ENCODE data around the gene SLCO2A1.
A peak's percentile ranks its signal among the peaks of the same experiment; 100 is the strongest.

The SLCO2A1 gene

DNA sequence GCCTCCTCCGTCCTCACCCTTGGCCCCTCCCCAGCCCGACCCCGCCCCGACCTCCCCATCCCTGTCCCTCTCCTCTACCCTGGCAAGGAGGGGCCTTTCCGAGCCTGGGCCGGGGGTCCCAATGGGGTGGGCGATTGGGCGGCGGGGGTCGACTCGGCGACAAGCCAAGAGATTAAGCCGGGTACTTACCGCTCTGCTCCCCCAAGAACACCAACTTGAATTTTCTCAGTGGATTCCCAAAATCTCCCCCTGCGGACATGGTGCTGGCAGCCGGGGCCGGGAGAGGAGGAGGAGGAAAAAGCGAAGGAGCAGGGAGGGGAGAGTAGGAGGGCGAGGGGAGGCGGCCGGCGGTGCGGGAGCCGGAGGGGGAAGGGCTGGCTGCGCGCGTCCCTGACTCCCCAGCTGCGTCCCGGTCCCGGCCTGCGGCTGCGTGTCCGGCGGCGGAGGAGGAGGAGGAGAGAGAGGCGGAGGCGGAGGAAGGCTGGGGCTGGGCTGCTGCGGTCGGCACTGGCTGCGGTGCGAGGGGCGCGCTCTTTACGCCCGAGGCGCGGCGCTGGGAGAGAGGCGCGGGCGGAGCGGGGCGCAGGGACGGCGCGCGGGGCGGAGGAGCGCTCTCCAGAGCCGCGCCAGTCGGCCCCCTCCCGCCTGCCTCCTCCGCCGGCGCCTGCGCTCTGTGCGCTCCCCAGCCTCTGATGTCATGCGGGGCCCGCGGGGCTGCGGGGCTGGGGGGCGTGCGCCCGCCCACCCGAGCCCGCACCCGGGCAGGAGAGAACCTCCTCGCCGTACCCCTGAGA lies 134.3 kb downstream of the SLCO2A1 start, which contains the start of gene RAB6B:
TSS of gene RAB6B (minus strand) at position 675 of the 794 bp plus-strand sequence. CDS start at position 259, 416 bp downstream.
- no peak for DNase-seq

DNA sequence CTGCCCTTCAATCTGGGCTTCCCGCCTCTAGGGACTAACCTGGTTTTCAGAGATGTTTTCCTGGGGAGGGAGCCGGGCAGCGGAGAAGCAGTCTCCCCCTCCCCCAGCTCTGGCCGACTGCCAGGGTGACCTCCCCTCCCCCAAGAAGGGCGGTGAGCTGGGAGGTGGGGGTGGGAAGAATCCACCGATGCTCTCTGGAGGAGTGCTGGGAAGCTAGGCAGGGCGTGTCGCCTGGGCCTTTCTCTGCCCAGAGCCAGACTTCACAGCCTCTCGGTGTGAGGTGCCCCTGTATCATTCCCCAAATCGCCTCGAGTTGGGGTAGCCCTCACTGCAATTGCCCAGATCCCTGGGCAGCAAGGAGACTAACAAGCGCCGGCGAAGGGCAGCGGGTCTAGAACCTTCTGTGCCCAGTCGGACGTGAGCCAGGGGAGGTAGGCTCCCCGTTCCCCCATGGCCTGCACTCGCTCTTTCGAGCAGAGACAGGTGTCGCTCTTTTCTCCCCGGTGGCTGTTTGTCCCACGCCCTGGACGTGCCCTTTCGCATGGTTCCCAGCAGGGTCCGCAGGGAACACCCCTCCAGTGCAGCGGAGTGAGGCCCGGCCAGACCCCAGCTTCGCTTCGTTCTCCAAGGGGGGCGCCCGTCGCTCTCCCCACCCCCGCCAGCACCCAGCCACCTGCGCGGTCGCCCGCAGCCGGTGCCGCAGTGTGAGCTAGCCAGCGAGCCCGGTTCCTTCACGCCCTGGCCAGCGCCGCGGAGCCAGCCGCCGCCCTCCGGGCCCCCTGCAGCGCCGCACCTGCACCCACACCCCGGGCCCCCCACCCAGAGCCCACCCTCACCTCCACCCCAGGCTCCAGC lies 135.1 kb downstream of the SLCO2A1 start:
- DNase-seq = no peak

DNA sequence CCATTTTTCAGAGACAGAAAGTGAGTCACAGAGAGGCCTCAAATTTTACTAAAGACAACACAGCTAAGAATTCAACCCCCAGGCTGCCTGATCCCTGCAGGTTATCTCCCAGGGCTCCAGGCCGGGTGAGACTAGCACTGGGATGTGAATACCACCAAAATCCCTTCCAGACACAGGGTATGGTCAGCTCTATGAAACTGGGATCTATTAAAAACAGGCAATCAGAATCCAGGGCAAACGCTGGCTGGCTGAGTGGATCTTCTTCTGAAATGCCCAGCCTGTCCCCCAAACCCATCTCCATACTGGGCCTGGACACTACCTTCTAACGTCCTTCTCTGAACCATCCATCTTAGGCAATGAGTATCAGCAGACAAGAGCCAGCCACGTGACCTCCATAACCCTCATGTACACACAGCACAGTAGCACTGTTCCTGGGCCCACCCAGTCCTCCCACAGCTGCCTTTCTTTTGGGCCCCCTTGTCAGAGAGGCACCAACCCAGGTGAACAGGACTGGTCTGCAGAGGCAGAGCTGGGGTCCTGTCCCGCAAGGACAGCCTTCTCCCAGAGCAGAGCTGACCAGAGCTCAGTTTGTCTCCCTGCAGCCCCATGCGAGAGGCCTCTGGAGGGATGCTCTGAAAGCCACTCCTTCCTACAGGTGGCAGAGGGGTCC lies 135.9 kb downstream of the SLCO2A1 start:
- no peak for DNase-seq

DNA sequence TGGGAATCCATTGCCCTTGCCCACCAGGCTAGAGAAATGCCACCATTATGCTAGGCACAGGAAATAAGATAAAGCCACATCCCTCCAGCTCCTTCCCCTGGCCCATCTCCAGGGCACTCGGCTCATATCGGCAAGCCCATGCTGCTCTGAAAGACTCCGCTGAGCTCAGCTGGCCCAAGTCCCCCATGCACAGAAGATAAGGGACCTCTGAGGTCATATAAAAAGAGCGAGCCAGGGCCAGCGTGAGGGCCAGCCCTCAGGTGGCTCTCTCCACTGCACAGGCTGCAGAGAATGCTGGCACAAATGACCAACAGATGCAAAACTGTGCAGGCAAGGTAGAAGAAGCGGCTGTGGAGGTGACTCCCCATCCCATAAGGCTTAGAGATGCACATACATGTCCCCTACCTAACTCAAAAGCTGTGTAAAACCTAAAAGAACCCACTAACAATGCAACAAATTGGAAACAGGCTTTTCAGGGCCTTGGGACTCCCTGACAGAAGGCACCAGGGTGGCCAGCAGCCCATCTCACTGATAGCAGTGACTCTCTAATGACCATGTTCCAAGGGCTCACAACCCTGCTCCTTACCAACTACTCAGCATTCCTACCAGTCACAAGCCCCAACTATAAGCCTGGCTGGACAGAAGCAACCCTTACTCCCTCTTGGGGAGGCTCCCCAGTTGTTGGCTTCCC lies 137.0 kb downstream of the SLCO2A1 start:
- DNase-seq = no peak

DNA sequence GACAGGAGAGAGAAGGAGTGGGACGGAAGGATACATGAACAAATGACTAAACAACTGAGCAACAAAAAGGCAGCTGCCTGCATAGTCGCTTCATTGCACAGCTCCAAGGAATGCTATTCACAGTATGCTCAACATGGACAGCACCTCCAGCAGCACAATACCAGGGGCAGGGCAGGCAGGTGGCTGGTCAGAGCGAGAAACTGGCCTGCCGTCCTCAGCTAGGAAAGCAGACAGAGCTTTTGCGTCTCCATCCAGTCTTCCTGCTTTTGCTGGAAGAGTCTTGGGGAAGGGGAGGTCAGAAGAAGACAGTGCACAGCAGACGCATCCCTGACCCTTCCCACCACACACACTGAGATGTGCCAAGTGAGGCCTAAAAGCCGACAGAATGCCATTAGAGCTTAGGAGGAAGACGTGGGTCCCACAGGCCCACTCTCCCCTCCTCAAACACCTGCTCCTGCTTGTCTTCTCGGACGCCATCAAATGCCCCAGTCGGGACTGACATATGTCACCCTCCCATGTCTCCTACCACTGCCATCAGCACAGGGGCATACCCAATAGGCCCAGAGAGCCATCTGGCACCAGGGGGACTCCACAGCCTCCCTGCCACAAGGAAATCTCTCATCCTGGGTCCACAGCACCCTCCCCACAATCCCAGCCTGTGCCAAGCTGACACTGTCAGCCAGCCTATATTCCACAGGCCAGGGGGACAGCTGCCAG lies 137.9 kb downstream of the SLCO2A1 start:
- no peak for DNase-seq

DNA sequence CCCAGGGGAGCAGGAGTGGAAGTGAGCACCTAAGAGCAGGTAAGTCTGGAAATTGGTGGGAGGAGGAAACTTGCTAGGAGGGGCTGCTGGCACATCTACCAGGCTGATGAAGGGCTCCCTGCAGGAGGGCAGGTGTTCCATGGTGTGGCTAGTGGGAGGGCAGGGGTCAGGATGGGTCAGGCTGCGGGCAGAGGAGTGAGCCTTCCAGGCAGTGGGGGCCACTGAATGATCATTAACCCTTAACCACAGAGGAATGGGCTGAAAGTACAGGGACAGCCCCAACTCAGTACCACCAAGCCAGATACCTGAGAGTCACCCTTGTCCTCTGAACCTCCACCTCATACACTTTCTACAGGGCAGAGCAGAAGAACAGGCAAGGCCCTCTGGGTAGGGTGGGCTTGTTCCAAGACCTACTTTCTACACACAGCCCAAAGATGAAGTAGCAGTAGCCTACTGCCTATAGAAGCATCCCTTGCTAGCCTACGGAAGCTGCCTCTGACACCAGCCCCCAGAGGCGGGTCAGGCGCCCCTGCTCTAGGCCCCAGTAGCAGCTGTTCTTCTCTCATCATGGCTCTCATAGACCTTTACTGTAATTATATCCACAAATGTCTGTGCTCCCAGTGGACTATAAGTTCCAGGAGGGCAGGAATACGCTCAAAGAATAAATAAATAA lies 138.6 kb downstream of the SLCO2A1 start:
- no peak for DNase-seq

DNA sequence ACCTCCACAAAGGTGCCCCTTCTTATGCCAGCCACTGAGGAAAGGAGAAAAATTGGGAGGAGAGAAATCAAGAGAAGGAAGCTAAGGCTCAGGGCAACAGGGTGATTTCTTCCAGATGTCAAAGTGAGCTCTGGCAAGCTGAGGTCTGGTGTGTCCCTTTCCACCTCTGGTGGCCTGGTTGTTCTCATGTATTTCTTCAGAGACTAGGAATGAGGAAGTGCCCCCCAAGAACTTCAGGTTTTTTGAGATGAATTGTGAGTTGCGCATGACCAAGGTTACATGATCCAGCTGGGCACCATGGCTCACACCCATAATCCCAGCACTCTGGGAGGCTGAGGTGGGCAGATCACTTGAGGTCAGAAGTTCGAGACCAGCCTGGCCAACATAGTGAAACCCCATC lies 139.7 kb downstream of the SLCO2A1 start:
- DNase-seq = no peak

DNA sequence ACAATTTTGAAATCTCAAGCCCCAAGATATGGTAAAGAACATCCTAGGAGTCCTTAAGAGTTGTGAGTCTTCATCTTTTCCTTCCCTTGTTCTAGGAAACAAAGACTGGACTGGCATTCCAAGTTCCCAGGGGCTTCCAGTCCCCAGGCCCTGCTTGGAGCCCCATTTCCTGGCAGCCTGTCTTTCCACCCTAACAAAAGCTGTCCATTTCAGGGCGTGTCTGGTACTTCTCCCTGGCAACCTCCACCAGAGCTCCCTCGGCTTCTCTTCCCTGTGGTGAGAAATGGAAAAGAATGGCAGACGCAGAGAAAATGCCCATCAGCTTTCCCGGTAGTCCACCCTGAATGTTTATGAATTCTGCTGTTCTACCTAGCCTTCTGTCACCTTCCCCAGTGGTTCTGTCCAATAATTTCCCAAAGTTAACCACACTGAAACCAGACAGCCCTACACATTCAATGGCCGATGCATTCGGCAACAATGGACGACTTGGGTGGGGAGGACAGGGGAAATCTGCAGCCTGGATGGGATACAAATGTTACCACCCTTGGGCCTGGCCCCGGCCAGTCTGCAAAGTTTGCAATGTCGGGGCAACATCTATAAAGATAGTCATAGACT lies 140.9 kb downstream of the SLCO2A1 start:
- no peak for DNase-seq

DNA sequence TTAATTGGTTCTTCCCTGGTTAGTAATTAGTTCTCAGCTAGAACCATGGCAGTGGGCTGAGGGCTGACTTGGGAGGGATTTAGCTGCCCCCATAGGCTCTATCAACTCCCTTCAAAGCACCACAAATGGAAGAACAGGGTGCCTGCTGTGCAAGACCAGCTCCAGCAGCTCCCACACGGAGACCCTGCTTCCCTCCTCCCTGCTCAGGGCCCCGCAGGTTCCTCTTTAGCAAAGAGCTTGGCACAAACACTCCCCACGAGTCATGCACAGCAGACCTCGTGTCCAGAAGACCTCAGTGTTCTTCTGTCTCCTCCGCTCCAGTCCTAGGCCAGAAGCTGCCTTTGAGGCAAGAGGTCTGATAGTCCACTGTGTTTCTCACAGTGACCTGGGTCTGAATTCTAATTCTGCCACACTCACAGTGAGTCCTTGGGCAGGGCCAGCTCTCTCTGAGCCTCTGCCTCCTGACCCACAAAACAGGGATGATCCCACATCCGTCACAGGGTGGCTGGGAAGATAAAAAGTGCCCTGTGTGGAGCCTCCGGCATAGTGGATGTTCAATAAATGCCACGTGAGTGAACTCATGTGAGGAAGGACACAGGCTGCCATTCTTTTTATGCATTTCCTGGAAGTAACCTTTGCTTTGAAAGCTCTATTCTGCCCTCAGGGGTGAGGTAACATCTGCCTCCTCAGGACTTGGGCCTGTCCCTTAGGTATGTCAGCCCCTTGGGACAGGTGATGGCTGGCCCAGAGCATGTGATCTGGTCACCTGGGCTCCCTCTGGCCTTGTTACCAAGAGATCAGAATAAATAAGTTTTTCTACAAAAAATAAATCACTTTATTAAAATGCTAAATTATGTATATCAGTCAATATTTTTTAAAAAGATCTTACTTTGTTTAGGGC lies 141.7 kb downstream of the SLCO2A1 start:
- DNase-seq = peak; percentile 29

DNA sequence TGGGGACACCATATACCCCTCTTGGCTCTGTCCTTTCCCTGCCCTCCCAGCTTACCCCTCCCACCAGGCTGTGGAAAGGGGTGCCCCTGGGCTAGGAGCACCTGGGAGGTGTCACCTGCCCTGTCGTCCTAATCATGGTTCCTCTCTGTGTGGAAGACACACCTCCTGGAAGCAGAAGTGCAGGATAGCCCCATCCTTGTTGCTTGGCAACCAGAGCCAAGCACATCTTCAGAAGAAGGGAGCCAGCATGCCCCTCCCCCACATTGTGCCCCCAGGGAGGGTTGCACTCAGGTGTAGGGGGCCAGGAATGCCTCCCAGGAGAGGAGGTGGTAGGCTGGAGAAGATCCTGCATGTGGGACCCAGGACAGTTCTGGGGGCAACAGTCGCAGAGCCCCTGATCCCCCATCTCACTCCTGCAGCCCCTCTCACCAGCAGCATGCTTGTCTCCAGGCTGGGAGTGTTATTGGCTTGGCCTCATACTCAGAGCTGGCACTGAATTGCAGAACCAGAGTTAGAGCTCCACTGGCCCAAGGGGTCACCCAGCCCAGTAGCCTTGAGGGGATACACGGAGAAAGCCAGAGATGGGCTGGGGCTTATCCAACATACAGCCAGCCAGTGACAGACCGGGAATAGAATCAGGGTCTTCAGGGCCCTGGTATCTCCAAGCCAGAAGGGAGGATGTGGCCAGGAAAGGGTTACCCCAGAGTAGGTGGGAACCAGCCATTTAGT lies 142.5 kb downstream of the SLCO2A1 start:
- no peak for DNase-seq

DNA sequence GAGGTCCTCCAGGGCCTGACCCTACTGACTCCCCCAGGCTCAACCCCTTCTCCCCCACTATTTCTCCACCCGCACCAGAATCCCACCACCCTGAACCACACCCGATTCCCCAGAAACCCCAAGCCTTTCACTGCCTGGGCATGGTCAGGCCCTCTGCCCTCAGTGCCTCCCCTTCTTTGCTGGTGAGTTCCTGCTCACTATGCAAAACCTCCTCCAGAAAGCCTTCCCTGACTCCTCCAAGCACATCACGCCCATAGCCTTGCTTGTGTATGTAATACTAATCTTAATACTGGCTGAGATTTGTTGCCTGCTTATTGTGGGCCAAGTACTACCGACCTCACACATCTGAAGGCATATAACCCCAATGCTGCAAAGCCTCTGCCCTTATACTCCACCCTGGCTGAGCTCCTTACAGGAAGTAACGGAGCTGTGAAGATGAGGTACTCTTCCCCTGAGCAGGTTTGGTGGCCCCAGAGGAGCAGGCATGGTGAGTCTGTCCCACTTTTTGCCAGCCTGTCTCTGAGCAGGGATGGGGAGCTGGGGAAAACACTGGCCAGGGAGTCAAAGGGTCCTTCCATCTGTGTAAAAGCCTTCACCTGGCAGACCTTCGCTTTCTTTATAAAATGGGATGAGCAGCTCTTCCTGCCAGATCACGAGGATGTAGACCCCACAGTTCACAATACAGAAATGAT lies 143.5 kb downstream of the SLCO2A1 start:
- no peak for DNase-seq

DNA sequence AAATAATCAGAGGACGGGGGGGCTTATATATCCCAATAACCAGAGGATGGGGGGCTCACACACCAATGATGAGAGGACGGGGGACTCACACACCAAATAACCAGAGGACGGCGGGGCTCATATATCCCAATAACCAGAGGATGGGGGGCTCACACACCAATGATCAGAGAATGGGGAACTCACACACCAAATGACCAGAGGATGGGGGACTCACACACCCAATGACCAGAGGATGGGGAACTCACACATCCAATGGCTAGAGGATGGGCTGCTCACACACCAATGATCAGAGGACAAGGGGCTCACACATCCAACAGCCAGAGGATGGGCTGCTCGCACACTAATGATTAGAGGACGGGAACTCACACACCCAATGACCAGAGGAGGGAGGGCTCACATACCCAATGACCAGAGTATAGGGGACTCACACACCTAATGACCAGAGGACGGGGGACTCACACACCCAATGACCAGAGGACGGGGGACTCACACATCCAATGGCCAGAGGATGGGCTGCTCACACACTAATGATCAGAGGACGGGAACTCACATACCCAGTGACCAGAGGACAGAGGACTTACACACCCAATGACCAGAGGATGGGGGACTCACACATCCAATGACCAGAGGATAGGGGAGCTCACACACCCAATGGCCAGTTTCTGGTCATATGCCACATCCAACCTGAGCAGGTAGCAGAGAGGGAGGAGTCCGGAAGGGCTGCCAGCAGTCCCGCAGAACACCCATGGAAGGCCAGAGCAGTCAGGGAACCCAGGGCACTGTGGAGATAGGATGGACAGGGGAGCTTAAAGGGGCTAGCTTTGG lies 144.6 kb downstream of the SLCO2A1 start:
- DNase-seq = no peak

DNA sequence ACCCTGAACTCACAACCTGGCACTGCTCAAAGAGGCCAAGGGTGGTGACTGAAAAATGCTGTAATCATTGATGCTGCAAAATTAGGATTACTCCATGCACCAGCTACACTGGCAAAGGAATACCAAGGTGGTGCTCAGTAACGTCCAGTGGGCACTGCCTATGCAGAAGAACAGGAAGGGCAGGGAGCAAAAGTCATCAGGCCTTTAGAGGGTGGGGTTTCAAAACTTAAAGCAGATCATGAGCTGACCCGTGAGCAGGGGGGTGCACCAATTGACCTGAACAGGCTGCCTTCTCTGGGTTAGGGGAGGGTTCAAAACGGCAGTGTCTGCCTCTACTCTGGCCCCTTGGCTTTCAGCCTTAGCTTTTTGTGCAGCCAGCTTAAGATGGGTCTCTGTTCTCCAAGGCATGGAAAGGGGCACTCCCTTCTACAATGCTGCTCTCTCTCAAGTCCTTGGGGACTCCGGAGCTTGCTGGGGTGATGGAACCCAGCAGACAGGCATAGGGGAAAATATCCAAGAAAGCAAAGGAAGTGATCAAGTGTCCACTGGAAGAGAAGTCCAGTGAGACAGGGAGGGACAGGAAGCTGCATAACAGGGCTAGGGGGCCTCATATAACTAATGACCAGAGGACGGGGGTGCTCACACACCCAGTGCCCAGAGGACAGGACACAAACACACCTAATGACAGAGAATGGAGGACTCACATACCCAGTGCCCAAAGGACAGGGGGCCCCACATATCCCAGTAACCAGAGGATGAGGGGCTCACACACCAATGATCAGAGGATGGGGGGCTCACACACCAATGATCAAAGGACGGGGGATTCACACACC lies 145.5 kb downstream of the SLCO2A1 start:
- DNase-seq = no peak

DNA sequence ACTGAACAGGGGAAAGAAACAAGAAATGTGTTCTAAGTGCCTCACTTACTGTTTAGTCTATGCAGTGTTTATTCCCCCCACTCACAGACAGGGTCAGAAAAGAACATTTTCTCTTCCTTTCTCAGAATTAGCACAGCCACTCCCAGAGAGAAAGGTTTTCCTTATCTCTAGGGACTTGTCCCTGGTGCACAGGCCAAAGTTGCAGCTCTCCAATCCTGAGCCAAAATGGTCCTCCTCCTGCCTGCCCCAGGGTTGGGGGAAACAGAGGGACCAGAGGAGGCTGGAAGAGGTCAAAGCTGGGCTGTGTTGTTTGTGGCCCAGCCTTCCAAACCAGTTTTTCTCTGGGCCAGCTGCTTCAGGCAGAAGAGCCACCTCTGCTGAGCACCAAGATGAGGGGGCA lies 146.1 kb downstream of the SLCO2A1 start:
- no peak for DNase-seq

DNA sequence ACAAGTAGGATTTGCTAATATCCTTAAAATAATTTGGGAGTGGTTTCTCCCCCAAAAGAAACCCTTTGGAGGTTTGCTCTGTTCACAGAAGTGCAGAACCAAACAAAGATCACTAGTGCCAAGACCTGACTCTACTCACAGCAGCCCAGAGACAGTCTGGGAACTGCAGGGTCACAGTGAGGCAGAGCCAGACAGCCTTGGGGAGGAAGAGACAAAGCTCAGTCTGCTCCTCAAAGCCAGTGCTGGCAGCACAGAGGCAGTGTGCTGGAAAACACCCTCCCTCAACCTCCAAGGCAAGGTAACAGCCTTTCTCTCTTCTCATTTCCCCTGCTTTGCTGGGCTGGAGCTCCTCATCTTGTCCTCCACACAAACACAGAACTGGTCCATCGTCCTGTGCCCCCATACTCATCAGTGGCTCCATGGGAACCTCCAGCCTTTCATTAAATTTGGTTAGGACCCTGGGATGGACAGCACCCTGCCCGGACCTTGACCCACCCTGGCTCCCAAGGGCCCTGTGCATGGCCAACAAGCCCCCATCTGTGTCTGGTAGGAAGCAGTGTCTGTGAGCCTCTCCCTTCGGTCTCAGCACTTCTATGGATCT lies 146.6 kb downstream of the SLCO2A1 start:
- no peak for DNase-seq
